A673 (cell line): Measurements from ENCODE around the gene AHCYL2.

Experiments used
- CTCF ChIP-seq: fragments of 300-800, 200-600 bp; sonication (generic); conservative IDR thresholded peaks from 2 replicates; pipeline ENCODE4 v1.5.1; 2017; ENCODE audit warnings: low read depth, mild to moderate bottlenecking, antibody characterized with exemption, low read length, moderate library complexity, mixed read lengths
- EZH2 ChIP-seq: fragments of 200-600 bp; sonication (generic); IDR thresholded peaks from 2 replicates; pipeline ENCODE4 v1.6.1; 2017; ENCODE audit warnings: borderline replicate concordance, low read depth, mild to moderate bottlenecking, mixed read lengths, antibody characterized with exemption, low read length; ENCODE audit not compliant: poor library complexity, severe bottlenecking

- TF ChIP-seq CTCF (no peak), EZH2 (no peak)
Measured at GRCh38 chr7:129292861-129293260, 68.0 kb downstream of the AHCYL2 start.
